Left lung (tissue), 10 donors: ENCODE results near the gene CD53. TPM values are rescaled to one million over a fixed set of nuclear protein-coding genes. Genes with fewer than 3 reads are reported as not detected.

Experiments used
- ATAC-seq: fragments of 200-7000 bp; cut with Tn5 transposase; one replicate; pipeline ENCODE4 v1.9.1; 2020; ENCODE audit warnings: moderate library complexity
- DNase-seq, 4 donors: peaks; one replicate each; pipeline ENCODE4 v3.0.0-alpha.2; 2013 to 2020
- H3K27ac ChIP-seq, 2 donors: fragments of 200-600 bp; sonication (generic) in 1 of 2; one replicate each; pipeline versions ENCODE4 v1.5.0 to v1.8.0; 2020 to 2021
- H3K27me3 ChIP-seq, 2 donors: fragments of 200-600 bp; sonication (generic) in 1 of 2; one replicate each; pipeline versions ENCODE4 v1.5.0 to v1.8.0; 2020 to 2021
- H3K36me3 ChIP-seq, 2 donors: fragments of 200-600 bp; sonication (generic) in 1 of 2; one replicate each; pipeline versions ENCODE4 v1.5.0 to v1.8.0; 2020 to 2021
- H3K4me1 ChIP-seq, 2 donors: fragments of 200-600 bp; one replicate each; pipeline ENCODE4 v1.8.0; 2021
- H3K4me3 ChIP-seq, 2 donors: fragments of 200-600 bp; sonication (generic) in 1 of 2; one replicate each; pipeline versions ENCODE4 v1.5.0 to v1.8.0; 2020 to 2021; ENCODE audit warnings: mild to moderate bottlenecking in 1 of 2
- H3K9me3 ChIP-seq, 2 donors: fragments of 200-600 bp; sonication (generic) in 1 of 2; one replicate each; pipeline versions ENCODE4 v1.5.0 to v1.8.0; 2020 to 2021
- CTCF ChIP-seq, 2 donors: fragments of 200-600 bp; sonication (generic) in 1 of 2; IDR thresholded peaks; one replicate each; pipeline versions ENCODE4 v1.5.0 to v1.8.0; 2021; ENCODE audit warnings: antibody characterized with exemption in 2 of 2
- intact Hi-C, 2 donors: fragments of 100-400 bp; cut with DNase I; formaldehyde crosslinking; loops; one replicate each; pipeline versions ENCODE4 v1.11.2 to v1.14.2; 2022
- polyA plus RNA-seq, 6 donors: library from polyadenylated mRNA; unstranded; fragments of 120-200 nt; gene quantifications; one replicate each; pipeline ENCODE4 v1.2.1, GENCODE V29; 2013; ENCODE audit not compliant: insufficient read length in 6 of 6
- total RNA-seq, 2 donors: library from RNA; stranded (reverse); fragmentation: NEBNext Ultra II Directional; extraction: Animal tissue kit (Norgen Biotek cat#: 25700); gene quantifications; one replicate each; pipeline ENCODE4 v1.2.1, GENCODE V29; 2021
- donor health status: DM: no; HTN: yes; CAD: no.
- donor health status: DM: no; HTN: no; CAD: no.

Gene CD53
- total and polyA plus RNA-seq, 8 donors, result 7.8 to 261 (median 10.9) TPM

- DNase-seq, result no peak
- intact Hi-C loops, result no loop called here
- no peaks in the 10 kb centered on the region for H3K27me3 ChIP-seq
- no peak for ATAC-seq
- H3K27ac ChIP-seq, result no peak overlapping the region
- no peak overlapping the region for H3K4me3 ChIP-seq
- H3K9me3 ChIP-seq, result no peaks in the 10 kb centered on the region
- H3K36me3 ChIP-seq, result peaks cover 0 to 84% of the 10 kb centered on the region in 2 donors
- TF ChIP-seq CTCF (IDR thresholded peaks at IDR 0.05), result no peak
- no peaks in the 10 kb centered on the region for H3K4me1 ChIP-seq
Measured at GRCh38 chr1:110899458-110899843, 26.5 kb downstream of the CD53 start.

- no peaks in the 10 kb centered on the region for H3K27me3 ChIP-seq
- H3K9me3 ChIP-seq, result no peaks in the 10 kb centered on the region
- no peak for TF ChIP-seq CTCF (IDR thresholded peaks at IDR 0.05)
- H3K27ac ChIP-seq, result no peak overlapping the region
- DNase-seq (no peak), ATAC-seq (no peak)
- peaks cover 0 to 49% of the 10 kb centered on the region in 2 donors for H3K36me3 ChIP-seq
- intact Hi-C loops, result no loop called here
- no peak overlapping the region for H3K4me3 ChIP-seq
- H3K4me1 ChIP-seq, result no peaks in the 10 kb centered on the region
Measured at GRCh38 chr1:110902820-110903463, 30.0 kb downstream of the CD53 start.

- Histone ChIP-seq H3K36me3 (peaks cover 0 to 39% of the 10 kb centered on the region in 2 donors), H3K9me3 (no peaks in the 10 kb centered on the region), H3K27ac (no peak overlapping the region), H3K4me1 (no peaks in the 10 kb centered on the region), H3K27me3 (no peaks in the 10 kb centered on the region), H3K4me3 (no peak overlapping the region)
- intact Hi-C loops, result no loop called here
- no peak for DNase-seq
- TF ChIP-seq CTCF (IDR thresholded peaks at IDR 0.05), result no peak
- no peak for ATAC-seq
Measured at GRCh38 chr1:110903853-110904500, 31.0 kb downstream of the CD53 start.

- intact Hi-C loops, result no loop called here
- Histone ChIP-seq H3K9me3 (peaks cover 0 to 19% of the 10 kb centered on the region in 2 donors), H3K27ac (no peak overlapping the region), H3K4me3 (no peak overlapping the region), H3K36me3 (no peaks in the 10 kb centered on the region), H3K4me1 (no peaks in the 10 kb centered on the region), H3K27me3 (no peaks in the 10 kb centered on the region)
- TF ChIP-seq CTCF (IDR thresholded peaks at IDR 0.05), result no peak
- ATAC-seq, result no peak
- DNase-seq, result no peak
Measured at GRCh38 chr1:110912784-110913183, 39.8 kb downstream of the CD53 start.

- no peak for DNase-seq
- intact Hi-C loops, result no loop called here
- Histone ChIP-seq H3K27me3 (no peaks in the 10 kb centered on the region), H3K36me3 (no peaks in the 10 kb centered on the region), H3K4me1 (no peaks in the 10 kb centered on the region), H3K27ac (no peak overlapping the region), H3K9me3 (peaks cover 0 to 19% of the 10 kb centered on the region in 2 donors), H3K4me3 (no peak overlapping the region)
- no peak for TF ChIP-seq CTCF (IDR thresholded peaks at IDR 0.05)
- ATAC-seq, result no peak
Measured at GRCh38 chr1:110914676-110915075, 41.7 kb downstream of the CD53 start.
